OCI-LY1 (cell line): ENCODE results near the gene IL15.

ENCODE experiments used
- CTCF ChIP-seq: fragments of 200-600 bp; sonication (generic), shearing (Covaris generic); IDR thresholded peaks from 2 replicates; pipeline ENCODE4 v1.5.1; 2017; ENCODE audit warnings: mild to moderate bottlenecking, antibody characterized with exemption, low read length, moderate library complexity, mixed read lengths
- EZH2 ChIP-seq: fragments of 200-600 bp; sonication (generic), shearing (Covaris generic); IDR thresholded peaks from 2 replicates; pipeline ENCODE4 v1.8.0; 2017; ENCODE audit warnings: borderline replicate concordance, mixed run types, mild to moderate bottlenecking, antibody characterized with exemption, low read length, moderate library complexity, mixed read lengths

GRCh38 chr4:141609243-141609642 is 27.1 kb upstream of the IL15 start:
- no peak for TF ChIP-seq CTCF
- TF ChIP-seq EZH2, result no peak
